ENCODE measurements around the gene OR51G1. TPM values are rescaled to one million over a fixed set of nuclear protein-coding genes. Genes with fewer than 3 reads are reported as not detected.

Gene OR51G1
- total and polyA plus RNA-seq, 2 donors (not counting 1 experiment from before 2014, with no cell fraction given): not detected

DNA sequence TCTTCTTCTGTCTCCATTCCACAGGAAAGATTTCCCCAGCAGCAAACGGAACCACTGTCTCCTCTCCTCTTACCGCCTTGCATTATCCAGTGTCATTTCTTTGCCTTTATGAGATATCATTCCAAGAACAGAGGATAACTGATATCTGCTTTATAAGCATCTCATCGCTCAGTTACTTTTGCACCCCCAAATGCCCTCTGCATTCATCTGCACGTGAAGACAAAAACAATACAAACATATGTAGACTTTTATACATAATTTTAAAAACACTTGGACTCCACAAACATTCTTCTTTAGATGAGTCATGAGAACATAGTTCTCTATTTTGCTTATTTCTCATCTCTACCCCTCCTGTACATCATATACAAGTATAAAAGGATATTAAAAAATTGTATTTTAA lies 43.0 kb downstream of the OR51G1 start:
- H3K36me3 ChIP-seq (ENCODE audit: control insufficient read depth, insufficient read depth, low read length): no peaks in the 10 kb centered on the region
- no peaks in the 10 kb centered on the region for H3K79me2 ChIP-seq (ENCODE audit: control insufficient read depth, insufficient read depth, low read length)
- H3K4me3 ChIP-seq (replicated peaks in 1 of 4; ENCODE audit: control extremely low read depth in 1 of 4, insufficient read depth in 1 of 4, low read depth in 3 of 4, low read length in 4 of 4): no peak overlapping the region
- no peaks in the 10 kb centered on the region for H3K27me3 ChIP-seq (ENCODE audit: control insufficient read depth, insufficient read depth, low read length)
- TF ChIP-seq, protein P1, sequence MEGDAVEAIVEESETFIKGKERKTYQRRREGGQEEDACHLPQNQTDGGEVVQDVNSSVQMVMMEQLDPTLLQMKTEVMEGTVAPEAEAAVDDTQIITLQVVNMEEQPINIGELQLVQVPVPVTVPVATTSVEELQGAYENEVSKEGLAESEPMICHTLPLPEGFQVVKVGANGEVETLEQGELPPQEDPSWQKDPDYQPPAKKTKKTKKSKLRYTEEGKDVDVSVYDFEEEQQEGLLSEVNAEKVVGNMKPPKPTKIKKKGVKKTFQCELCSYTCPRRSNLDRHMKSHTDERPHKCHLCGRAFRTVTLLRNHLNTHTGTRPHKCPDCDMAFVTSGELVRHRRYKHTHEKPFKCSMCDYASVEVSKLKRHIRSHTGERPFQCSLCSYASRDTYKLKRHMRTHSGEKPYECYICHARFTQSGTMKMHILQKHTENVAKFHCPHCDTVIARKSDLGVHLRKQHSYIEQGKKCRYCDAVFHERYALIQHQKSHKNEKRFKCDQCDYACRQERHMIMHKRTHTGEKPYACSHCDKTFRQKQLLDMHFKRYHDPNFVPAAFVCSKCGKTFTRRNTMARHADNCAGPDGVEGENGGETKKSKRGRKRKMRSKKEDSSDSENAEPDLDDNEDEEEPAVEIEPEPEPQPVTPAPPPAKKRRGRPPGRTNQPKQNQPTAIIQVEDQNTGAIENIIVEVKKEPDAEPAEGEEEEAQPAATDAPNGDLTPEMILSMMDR (conservative IDR thresholded peaks at IDR 0.05 in 1 of 2, IDR thresholded peaks at IDR 0.05 in 1 of 2; ENCODE audit: low read depth in 1 of 2, low read length in 2 of 2): no peak
- TF ChIP-seq EZH2 (IDR thresholded peaks at IDR 0.05; ENCODE audit: low read length, missing control alignments): no peak
- no peaks in the 10 kb centered on the region for H4K20me1 ChIP-seq (ENCODE audit: control insufficient read depth, extremely low read depth, insufficient read depth, low read length)
- no peak overlapping the region for H2AFZ ChIP-seq (ENCODE audit: low read length)
- no peak overlapping the region for H3K9ac ChIP-seq (ENCODE audit: insufficient read depth, low read length)
- H3K4me1 ChIP-seq (ENCODE audit: control insufficient read depth, extremely low read depth, insufficient read depth, low read length): no peaks in the 10 kb centered on the region
- no peak overlapping the region for H3K27ac ChIP-seq (ENCODE audit: insufficient read depth, low read length)
- H3K9me3 ChIP-seq (ENCODE audit: control insufficient read depth, insufficient read depth, low read depth, low read length): no peaks in the 10 kb centered on the region
- DNase-seq (ENCODE audit: low read depth in 2 of 2): no peak
- H3K4me2 ChIP-seq (ENCODE audit: extremely low read depth, insufficient read depth, low read length): no peak overlapping the region

Other genes with a start within 250 kb of the OR51G1 start
- gene OR51E2, start 226.5 kb downstream of the OR51G1 start, total RNA-seq: not detected in 2 replicates
- 0.02 TPM in 1 of 2 replicates, not detected in the other for gene OR51E2, start 226.5 kb downstream of the OR51G1 start, polyA plus RNA-seq
- not detected in 2 replicates for gene MMP26, start 219.6 kb downstream of the OR51G1 start, total RNA-seq
- gene MMP26, start 219.6 kb downstream of the OR51G1 start, polyA plus RNA-seq: not detected in 2 replicates
- gene OR51F1, start 154.4 kb downstream of the OR51G1 start, total RNA-seq: not detected in 2 replicates
- gene OR51F1, start 154.4 kb downstream of the OR51G1 start, polyA plus RNA-seq: not detected in 2 replicates
- not detected in 2 replicates for gene OR52R1, start 120.0 kb downstream of the OR51G1 start, total RNA-seq
- not detected in 2 replicates for gene OR52R1, start 120.0 kb downstream of the OR51G1 start, polyA plus RNA-seq
- not detected in 2 replicates for gene OR51F2, start 103.0 kb downstream of the OR51G1 start, total RNA-seq
- not detected in 2 replicates for gene OR51F2, start 103.0 kb downstream of the OR51G1 start, polyA plus RNA-seq
- gene OR51S1, start 75.1 kb downstream of the OR51G1 start, total RNA-seq: not detected in 2 replicates
- gene OR51S1, start 75.1 kb downstream of the OR51G1 start, polyA plus RNA-seq: not detected in 2 replicates
- not detected in 2 replicates for gene OR51T1, start 42.4 kb downstream of the OR51G1 start, total RNA-seq
- not detected in 2 replicates for gene OR51T1, start 42.4 kb downstream of the OR51G1 start, polyA plus RNA-seq
- gene OR51A7, start 20.6 kb downstream of the OR51G1 start, total RNA-seq: not detected in 2 replicates
- gene OR51A7, start 20.6 kb downstream of the OR51G1 start, polyA plus RNA-seq: not detected in 2 replicates
- not detected in 2 replicates for gene OR51G2, start 5.0 kb downstream of the OR51G1 start, total RNA-seq
- not detected in 2 replicates for gene OR51G2, start 5.0 kb downstream of the OR51G1 start, polyA plus RNA-seq
- gene OR51A4, start 23.3 kb upstream of the OR51G1 start, total RNA-seq: not detected in 2 replicates
- not detected in 2 replicates for gene OR51A4, start 23.3 kb upstream of the OR51G1 start, polyA plus RNA-seq
- gene OR51A2, start 31.4 kb upstream of the OR51G1 start, total RNA-seq: not detected in 2 replicates
- gene OR51A2, start 31.4 kb upstream of the OR51G1 start, polyA plus RNA-seq: not detected in 2 replicates
- gene OR51L1, start 70.5 kb upstream of the OR51G1 start, total RNA-seq: not detected in 2 replicates
- gene OR51L1, start 70.5 kb upstream of the OR51G1 start, polyA plus RNA-seq: not detected in 2 replicates
- not detected in 2 replicates for gene OR52J3, start 122.2 kb upstream of the OR51G1 start, total RNA-seq
- gene OR52J3, start 122.2 kb upstream of the OR51G1 start, polyA plus RNA-seq: not detected in 2 replicates
- gene OR52E2, start 135.3 kb upstream of the OR51G1 start, total RNA-seq: not detected in 2 replicates
- gene OR52E2, start 135.3 kb upstream of the OR51G1 start, polyA plus RNA-seq: not detected in 2 replicates
- gene OR52E1, start 145.2 kb upstream of the OR51G1 start, total RNA-seq: not detected in 2 replicates
- not detected in 2 replicates for gene OR52E1, start 145.2 kb upstream of the OR51G1 start, polyA plus RNA-seq
- gene OR52A5, start 214.0 kb upstream of the OR51G1 start, total RNA-seq: not detected in 2 replicates
- not detected in 2 replicates for gene OR52A5, start 214.0 kb upstream of the OR51G1 start, polyA plus RNA-seq
- gene OR52A1, start 230.4 kb upstream of the OR51G1 start, total RNA-seq: not detected in 2 replicates
- gene OR52A1, start 230.4 kb upstream of the OR51G1 start, polyA plus RNA-seq: not detected in 2 replicates